OCI-LY7 (cell line): ENCODE data around the gene COL13A1.

Experiments
- EZH2phosphoT487 ChIP-seq: fragments of 200-600 bp; sonication (generic); IDR thresholded peaks from 2 replicates; pipeline ENCODE4 v1.6.1; 2018; ENCODE audit warnings: low read depth, borderline replicate concordance, mild to moderate bottlenecking, mixed run types, antibody characterized with exemption, low read length, moderate library complexity, mixed read lengths
- TF ChIP-seq, protein P1 (sequence below): fragments of 200-600 bp; sonication (generic); conservative IDR thresholded peaks from 2 replicates; pipeline ENCODE4 v1.5.1; 2014; ENCODE audit warnings: mild to moderate bottlenecking, antibody characterized with exemption, low read length, moderate library complexity, mixed read lengths

DNA sequence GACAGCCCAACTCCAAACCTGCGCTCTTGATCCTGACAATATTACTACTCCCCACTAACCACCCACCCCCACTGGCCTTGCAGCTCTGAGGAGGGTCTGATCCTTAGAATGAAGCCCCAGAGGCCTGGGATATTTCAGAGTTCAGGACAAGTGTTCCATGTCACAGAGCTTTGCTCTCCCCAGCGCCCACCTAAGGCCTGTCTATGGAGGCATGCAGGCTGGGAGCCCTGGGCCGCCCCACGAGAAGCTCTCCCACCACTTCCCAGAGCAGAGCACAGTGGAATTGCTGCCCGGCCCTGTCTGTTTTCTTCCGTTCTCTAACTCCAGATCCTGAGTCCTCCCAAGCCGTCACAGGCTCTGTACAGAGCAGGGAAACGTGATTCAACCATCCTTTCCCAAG lies 74.6 kb downstream of the COL13A1 start:
- TF ChIP-seq EZH2phosphoT487 = no peak
- TF ChIP-seq, protein P1, sequence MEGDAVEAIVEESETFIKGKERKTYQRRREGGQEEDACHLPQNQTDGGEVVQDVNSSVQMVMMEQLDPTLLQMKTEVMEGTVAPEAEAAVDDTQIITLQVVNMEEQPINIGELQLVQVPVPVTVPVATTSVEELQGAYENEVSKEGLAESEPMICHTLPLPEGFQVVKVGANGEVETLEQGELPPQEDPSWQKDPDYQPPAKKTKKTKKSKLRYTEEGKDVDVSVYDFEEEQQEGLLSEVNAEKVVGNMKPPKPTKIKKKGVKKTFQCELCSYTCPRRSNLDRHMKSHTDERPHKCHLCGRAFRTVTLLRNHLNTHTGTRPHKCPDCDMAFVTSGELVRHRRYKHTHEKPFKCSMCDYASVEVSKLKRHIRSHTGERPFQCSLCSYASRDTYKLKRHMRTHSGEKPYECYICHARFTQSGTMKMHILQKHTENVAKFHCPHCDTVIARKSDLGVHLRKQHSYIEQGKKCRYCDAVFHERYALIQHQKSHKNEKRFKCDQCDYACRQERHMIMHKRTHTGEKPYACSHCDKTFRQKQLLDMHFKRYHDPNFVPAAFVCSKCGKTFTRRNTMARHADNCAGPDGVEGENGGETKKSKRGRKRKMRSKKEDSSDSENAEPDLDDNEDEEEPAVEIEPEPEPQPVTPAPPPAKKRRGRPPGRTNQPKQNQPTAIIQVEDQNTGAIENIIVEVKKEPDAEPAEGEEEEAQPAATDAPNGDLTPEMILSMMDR = no peak
